A673 (cell line): ENCODE data around the gene MAS1L.

Experiments
- EZH2 ChIP-seq: fragments of 200-600 bp; sonication (generic); IDR thresholded peaks from 2 replicates; pipeline ENCODE4 v1.6.1; 2017; ENCODE audit warnings: borderline replicate concordance, low read depth, mild to moderate bottlenecking, mixed read lengths, antibody characterized with exemption, low read length; ENCODE audit not compliant: poor library complexity, severe bottlenecking
- TF ChIP-seq, protein P1 (sequence below): fragments of 300-800, 200-600 bp; sonication (generic); conservative IDR thresholded peaks from 2 replicates; pipeline ENCODE4 v1.5.1; 2017; ENCODE audit warnings: low read depth, mild to moderate bottlenecking, antibody characterized with exemption, low read length, moderate library complexity, mixed read lengths

DNA sequence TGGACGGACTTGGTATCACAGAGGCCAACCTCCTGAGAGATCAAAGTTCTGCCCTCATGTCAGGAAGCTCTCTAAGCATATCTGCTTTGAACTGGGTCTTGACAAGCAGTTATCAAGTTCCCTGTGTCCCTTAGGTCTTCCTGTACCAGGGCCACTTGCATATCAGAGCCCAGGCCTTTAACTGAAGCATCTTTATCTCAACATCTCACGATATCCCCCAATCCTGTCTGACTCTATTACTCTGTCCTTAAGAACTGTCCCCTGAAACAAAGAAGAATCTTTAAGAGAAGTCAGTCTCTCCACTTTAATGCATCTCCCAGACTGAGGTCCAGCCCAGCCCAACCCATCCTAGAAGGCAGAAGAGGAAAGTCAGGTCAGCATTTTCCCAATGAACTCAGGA is 8.2 kb downstream of the MAS1L start:
- TF ChIP-seq, protein P1, sequence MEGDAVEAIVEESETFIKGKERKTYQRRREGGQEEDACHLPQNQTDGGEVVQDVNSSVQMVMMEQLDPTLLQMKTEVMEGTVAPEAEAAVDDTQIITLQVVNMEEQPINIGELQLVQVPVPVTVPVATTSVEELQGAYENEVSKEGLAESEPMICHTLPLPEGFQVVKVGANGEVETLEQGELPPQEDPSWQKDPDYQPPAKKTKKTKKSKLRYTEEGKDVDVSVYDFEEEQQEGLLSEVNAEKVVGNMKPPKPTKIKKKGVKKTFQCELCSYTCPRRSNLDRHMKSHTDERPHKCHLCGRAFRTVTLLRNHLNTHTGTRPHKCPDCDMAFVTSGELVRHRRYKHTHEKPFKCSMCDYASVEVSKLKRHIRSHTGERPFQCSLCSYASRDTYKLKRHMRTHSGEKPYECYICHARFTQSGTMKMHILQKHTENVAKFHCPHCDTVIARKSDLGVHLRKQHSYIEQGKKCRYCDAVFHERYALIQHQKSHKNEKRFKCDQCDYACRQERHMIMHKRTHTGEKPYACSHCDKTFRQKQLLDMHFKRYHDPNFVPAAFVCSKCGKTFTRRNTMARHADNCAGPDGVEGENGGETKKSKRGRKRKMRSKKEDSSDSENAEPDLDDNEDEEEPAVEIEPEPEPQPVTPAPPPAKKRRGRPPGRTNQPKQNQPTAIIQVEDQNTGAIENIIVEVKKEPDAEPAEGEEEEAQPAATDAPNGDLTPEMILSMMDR: no peak
- no peak for TF ChIP-seq EZH2
